GM12872 (cell line): ENCODE results near the gene ZNF329.

Experiments
- CTCF ChIP-seq: IDR thresholded peaks from 3 replicates; pipeline ENCODE4 v1.5.1; 2011; ENCODE audit warnings: low read depth, mild to moderate bottlenecking, low read length, moderate library complexity; ENCODE audit not compliant: insufficient read depth

The ZNF329 gene

DNA sequence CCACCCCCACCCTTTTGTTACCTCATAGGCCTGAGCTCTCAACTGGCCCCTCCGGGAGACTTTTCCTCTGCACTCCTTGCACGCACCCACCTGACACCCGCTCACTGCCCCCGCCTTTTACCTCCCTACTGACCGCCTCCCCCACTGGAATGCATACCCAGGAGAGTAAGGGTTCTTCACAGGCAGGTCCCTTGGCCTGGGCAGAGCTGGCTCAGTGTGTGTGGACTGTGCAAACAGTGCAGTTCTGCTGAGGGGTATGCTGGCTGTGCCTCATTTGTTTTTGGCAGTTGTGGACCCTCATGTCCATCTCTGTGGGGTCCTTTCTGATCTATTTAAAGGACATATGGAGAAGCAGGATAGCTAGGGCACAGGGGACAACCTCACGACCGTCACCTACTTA is 57.5 kb downstream of the ZNF329 start:
- no peak for TF ChIP-seq CTCF

DNA sequence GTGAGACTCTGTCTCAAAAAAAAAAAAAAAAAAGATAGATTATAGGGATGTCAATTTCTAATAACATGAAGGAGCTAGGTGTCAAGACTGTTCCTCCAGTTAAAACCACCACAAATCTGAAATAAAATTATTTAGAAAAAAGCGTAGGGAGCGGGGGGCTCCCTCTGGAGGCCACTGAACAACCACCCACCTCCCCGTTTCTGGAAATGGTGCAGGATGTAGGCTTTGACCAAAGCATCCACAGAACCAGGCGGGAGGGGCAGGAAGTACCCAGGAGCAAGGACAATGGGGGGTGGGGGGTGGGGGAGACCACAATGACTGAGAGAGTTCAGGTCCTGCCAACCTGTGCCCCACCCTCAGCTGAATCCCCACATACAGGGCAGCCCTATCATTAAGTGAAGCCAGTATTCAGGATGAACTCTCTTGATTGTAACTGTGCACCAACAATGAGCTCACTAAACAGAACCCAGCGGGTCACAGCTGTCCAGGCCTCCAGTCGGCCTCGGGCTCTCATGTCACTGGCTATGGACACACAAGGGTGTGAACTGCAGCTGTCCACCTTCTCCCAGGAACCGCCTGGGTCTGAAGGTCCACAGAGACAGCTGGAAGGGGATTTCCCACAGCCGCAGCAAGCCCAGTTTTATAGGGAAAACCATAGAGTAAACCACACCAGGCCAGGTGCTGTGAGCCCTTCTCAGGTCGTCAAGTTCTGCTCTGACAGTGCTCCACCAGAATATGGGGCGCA is 59.2 kb downstream of the ZNF329 start:
- no peak for TF ChIP-seq CTCF

- TF ChIP-seq CTCF = no peak
Observed at GRCh38 chr19:58089846-58090245, 60.7 kb downstream of the ZNF329 start.

GRCh38 chr19:58088521-58089052 is 62.0 kb downstream of the ZNF329 start:
- TF ChIP-seq CTCF = no peak

DNA sequence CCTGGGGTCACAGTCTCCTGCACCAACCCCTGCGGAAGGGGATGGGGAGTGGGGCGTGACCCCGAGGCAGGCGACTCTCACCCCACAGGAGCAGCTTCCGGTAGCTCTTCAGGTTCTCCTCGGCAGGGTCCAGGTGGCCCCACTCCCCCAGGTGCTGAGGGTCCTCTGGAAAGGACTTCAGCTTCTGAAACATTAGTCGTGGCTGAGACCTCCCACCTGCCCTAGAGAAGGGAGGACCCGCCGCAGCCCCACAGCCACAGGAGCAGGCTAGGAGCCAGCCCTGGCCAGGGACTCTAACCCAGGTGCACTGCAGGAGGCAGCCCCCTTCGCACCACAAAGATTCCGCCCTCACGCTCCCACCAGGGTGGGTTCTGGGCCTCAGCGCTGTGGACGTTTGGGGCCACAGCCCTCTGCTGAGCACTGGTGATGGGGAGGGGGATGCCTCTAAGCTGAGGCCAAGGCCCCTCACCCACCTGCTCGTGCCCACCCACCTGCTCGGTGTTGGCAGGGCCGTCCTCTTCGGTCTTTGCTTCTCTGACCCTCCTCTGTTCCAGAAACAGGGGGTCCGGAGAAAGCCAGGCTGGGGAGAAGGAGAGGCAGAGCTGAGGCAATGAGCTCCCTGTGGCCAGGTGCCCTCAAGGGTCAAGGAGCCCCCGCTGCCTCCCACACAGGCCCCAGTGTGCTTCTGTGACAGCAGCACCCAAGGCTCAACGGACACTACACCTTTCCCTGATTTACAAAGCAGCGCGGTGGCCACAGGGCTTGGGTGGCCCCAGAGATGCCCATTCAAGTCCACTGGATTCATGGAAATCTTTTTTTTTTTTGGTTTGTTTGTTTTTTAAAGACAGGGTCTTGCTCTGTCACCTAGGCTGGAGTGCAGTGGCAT is 63.5 kb downstream of the ZNF329 start:
- no peak for TF ChIP-seq CTCF

DNA sequence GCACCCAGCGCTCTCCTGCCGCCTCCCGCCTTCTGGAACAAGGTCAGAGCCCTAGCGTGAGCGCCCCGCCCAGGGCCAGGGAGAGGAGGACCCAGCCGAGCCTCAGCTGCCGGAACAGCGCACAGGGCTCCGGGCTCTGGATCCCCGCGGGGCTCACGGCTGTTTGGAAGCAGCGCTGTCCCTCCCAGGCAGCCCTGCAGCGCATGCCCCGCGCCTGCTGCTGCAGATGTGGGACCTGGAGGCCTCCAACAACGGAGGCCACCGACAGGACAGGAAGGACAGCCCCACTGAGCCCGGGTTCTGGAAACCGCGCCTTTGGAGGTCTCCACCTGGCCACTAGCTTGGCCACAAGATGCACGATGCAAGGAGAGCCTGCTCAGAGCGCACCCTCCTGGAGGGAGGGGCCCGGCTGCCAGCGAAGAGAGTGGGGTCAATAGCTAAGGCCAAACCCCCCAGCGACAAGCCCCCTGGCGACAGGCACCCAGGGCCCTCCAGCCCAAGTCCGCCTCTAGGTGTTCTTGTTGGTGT is 65.2 kb downstream of the ZNF329 start:
- no peak for TF ChIP-seq CTCF
